Measurements from ENCODE around the gene CD101.
A peak's percentile ranks its signal among the peaks of the same experiment; 100 is the strongest.
"Not testable (repeated sequence)": the region's sequence is repeated elsewhere in the genome, so short reads cannot be mapped to it uniquely, and the experiment has no call there.

The CD101 gene

DNA sequence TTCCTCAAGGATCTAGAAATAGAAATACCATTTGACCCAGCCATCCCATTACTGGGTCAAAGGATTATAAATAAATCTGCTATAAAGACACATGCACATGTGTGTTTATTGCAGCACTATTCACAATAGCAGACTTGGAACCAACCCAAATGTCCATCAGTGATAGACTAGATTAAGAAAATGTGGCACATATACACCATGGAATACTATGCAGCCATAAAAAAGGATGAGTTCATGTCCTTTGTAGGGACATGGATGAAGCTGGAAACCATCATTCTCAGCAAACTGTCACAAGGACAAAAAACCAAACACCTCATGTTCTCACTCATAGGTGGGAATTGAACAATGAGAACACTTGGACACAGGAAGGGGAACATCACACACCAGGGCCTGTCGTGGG, 21.3 kb upstream of the CD101 start:
- not testable (repeated sequence) for H3K4me1 Mint-ChIP-seq
- peak overlapping the region; percentile 30 for H3K27ac Mint-ChIP-seq

DNA sequence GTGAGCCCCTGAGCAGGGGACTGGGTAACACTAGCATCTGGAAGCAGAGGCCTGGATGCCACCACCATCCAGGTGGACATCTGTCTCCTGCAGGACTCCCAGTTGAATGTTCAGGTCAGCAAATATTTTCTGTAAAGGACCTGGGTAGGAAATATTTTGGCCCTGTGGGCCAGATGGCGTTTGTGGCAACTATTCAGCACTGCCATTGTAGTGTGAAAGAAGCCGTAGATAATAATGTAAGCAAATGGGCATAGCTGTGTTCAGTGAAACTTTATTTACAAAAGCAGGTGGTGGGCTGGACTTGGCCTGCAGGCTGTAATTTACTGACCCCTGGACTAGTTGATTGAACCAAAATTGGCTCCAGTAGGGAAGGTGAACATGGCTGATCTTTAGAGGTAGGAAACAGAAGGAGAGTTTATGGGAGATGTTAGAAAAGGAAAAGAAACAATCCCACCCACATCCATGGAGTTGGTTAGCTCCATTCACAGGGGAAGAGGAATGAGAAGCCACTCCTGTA, 20.0 kb upstream of the CD101 start:
- Mint-ChIP-seq H3K9me3 (peaks cover 4% of the 10 kb centered on the region), H3K4me3 (no peak overlapping the region)

More for the DNA sequence above, 21.3 kb upstream of the CD101 start:
- H3K9me3 Mint-ChIP-seq, H3K4me3 Mint-ChIP-seq, H3K27me3 Mint-ChIP-seq: not testable (repeated sequence)
- peaks cover 10% of the 10 kb centered on the region for H3K36me3 Mint-ChIP-seq

DNA sequence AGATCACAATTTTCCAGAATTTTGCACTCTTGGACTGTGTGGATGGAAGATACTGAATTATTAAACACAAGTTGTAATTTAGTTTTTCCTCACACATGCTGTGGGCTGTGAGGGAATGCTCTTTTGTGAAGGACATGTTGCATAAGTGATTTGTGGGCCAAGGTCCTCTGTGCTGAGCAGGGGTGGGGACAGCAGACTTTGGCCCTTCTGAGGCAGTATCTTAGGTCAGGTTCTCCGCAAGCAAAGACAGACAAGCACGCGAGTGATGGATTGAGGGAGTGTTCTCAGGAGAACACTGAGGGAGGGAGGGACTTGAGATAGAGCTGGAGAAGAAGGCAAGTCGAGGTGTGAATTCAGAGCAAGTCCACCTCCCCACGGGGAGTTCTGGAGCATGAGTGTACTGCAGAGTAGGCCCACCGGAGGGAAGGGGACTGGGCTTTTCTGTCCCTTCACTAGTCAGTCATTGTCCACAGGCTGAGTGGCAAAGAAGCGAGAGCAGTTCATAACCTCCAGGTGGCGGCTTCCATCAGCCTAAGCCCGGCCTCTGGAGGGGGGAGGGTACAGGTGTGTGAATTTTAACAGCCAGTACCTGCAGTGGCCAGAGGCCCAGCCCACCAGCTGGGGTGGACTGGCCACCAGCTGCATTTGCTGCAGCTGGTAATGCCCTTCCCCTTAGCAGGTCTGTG, 19.1 kb upstream of the CD101 start:
- Mint-ChIP-seq H3K27me3 (no peaks in the 10 kb centered on the region), H3K4me1 (peaks cover 26% of the 10 kb centered on the region), H3K36me3 (peaks cover 5% of the 10 kb centered on the region), H3K9me3 (peaks cover 4% of the 10 kb centered on the region), H3K27ac (no peak overlapping the region), H3K4me3 (no peak overlapping the region)

More for the DNA sequence above, 20.0 kb upstream of the CD101 start:
- Mint-ChIP-seq H3K36me3 (peaks cover 5% of the 10 kb centered on the region), H3K4me1 (peaks cover 17% of the 10 kb centered on the region), H3K27ac (no peak overlapping the region), H3K27me3 (no peaks in the 10 kb centered on the region)

GRCh38 chr1:116983112-116983511, 18.4 kb upstream of the CD101 start:
- Mint-ChIP-seq H3K27ac (no peak overlapping the region), H3K4me3 (no peak overlapping the region), H3K9me3 (peaks cover 4% of the 10 kb centered on the region)

DNA sequence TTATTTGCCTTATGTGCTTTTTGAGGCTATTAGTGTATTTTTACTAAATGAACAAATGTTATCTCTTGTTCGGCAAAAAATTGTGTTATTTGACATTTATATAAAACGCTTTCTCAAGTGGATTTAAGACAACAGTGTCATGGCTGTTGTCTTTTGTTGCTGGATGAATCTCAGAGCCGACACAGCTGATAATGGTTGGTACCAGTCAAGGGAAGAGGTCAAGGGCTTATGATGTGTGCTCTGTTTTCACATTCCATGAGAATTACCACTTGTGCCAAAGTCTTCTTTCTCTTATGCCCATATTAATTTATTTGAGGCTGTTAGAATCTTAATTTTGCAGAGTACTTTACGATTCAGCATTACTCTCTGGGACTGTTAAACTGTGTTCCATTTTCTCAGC, 17.9 kb upstream of the CD101 start:
- H3K4me1 Mint-ChIP-seq = peaks cover 38% of the 10 kb centered on the region
- H3K27me3 Mint-ChIP-seq = no peaks in the 10 kb centered on the region
- peak overlapping the region; percentile 55 for H3K27ac Mint-ChIP-seq
- peaks cover 4% of the 10 kb centered on the region for H3K9me3 Mint-ChIP-seq
- no peak overlapping the region for H3K4me3 Mint-ChIP-seq
- H3K36me3 Mint-ChIP-seq = peaks cover 5% of the 10 kb centered on the region

More at GRCh38 chr1:116983112-116983511, 18.4 kb upstream of the CD101 start:
- Mint-ChIP-seq H3K36me3 (peaks cover 5% of the 10 kb centered on the region), H3K27me3 (no peaks in the 10 kb centered on the region), H3K4me1 (peaks cover 33% of the 10 kb centered on the region)

GRCh38 chr1:116984406-116985160, 17.0 kb upstream of the CD101 start:
- H3K27ac Mint-ChIP-seq = no peak overlapping the region
- H3K9me3 Mint-ChIP-seq = no peaks in the 10 kb centered on the region
- no peak overlapping the region for H3K4me3 Mint-ChIP-seq
- peaks cover 40% of the 10 kb centered on the region for H3K4me1 Mint-ChIP-seq
- peaks cover 3% of the 10 kb centered on the region for H3K36me3 Mint-ChIP-seq
- no peaks in the 10 kb centered on the region for H3K27me3 Mint-ChIP-seq

DNA sequence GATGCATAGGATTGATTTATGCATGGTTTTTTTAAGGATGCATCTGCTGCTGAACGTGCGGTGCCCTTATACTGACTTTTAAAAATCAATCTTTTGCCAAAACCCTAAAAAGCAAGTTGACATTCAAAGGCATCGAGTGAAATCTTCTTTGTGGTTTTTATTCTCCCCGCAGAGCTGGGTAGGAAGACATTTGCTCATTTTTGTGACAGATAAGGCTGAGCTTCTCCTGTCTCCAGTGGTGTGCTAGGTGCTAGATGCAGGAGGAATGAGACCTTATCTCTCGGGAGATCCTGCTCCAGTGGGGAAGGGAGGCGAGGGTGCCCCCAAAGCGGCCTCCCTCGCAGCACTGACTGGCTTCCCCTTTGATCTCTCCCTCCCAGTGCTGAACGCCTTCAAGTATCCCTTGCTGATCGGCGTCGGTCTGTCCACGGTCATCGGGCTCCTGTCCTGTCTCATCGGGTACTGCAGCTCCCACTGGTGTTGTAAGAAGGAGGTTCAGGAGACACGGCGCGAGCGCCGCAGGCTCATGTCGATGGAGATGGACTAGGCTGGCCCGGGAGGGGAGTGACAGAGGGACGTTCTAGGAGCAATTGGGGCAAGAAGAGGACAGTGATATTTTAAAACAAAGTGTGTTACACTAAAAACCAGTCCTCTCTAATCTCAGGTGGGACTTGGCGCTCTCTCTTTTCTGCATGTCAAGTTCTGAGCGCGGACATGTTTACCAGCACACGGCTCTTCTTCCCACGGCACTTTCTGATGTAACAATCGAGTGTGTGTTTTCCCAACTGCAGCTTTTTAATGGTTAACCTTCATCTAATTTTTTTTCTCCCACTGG, 14.9 kb upstream of the CD101 start:
- peak overlapping the region; percentile 80 for H3K4me3 Mint-ChIP-seq
- no peaks in the 10 kb centered on the region for H3K9me3 Mint-ChIP-seq
- H3K4me1 Mint-ChIP-seq = peaks cover 57% of the 10 kb centered on the region
- H3K27me3 Mint-ChIP-seq = no peaks in the 10 kb centered on the region
- H3K36me3 Mint-ChIP-seq = peaks cover 3% of the 10 kb centered on the region
- peak overlapping the region; percentile 99 for H3K27ac Mint-ChIP-seq

GRCh38 chr1:116987256-116987555, 14.4 kb upstream of the CD101 start:
- Mint-ChIP-seq H3K4me3 (peak overlapping the region; percentile 80), H3K4me1 (peaks cover 62% of the 10 kb centered on the region), H3K9me3 (no peaks in the 10 kb centered on the region), H3K27me3 (no peaks in the 10 kb centered on the region), H3K36me3 (peaks cover 3% of the 10 kb centered on the region), H3K27ac (peak overlapping the region; percentile 99)

- H3K36me3 Mint-ChIP-seq = peaks cover 3% of the 10 kb centered on the region
- H3K9me3 Mint-ChIP-seq = no peaks in the 10 kb centered on the region
- peak overlapping the region; percentile 99 for H3K27ac Mint-ChIP-seq
- no peaks in the 10 kb centered on the region for H3K27me3 Mint-ChIP-seq
- peaks cover 70% of the 10 kb centered on the region for H3K4me1 Mint-ChIP-seq
- no peak overlapping the region for H3K4me3 Mint-ChIP-seq
Measured at GRCh38 chr1:116988248-116988647, 13.3 kb upstream of the CD101 start.

DNA sequence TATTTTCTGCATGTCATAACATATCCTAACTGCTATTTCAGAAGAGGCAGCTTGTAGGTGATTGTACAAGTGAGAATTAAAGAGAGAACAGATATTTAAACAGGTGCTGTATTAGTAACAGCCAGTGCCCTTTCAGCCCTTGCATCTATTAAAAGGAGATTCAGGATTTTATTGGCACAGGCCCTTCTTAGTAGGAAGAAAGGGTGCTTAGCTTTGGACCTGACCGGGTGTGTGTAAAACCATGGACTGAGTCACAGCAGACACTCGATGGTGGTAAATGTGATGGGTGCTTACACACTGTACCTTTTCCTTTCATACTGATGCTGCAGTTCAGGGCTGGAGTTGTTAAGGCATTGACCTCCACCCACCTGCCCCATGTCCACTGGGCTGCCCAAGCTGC, 12.7 kb upstream of the CD101 start:
- Mint-ChIP-seq H3K4me1 (peaks cover 70% of the 10 kb centered on the region), H3K9me3 (no peaks in the 10 kb centered on the region), H3K36me3 (peaks cover 3% of the 10 kb centered on the region), H3K4me3 (no peak overlapping the region), H3K27me3 (no peaks in the 10 kb centered on the region), H3K27ac (no peak overlapping the region)

DNA sequence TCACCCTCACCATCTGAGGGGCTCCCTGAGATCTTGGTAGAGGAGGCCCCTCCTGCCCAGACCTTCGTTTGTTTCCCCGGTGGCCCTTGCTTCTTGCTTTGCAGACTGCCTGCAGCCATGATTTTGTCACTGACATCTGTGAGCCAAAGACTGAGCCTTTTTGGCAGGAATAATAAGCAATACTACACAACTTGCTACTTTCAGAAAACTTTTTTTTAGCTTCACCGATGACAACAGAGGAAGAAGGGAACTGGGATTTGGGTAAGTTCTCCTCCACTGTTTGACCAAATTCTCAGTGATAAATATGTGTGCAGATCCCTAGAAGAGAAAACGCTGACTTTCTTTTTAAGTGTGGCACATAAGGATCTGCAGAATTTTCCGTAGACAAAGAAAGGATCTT, 11.7 kb upstream of the CD101 start:
- peaks cover 61% of the 10 kb centered on the region for H3K4me1 Mint-ChIP-seq

DNA sequence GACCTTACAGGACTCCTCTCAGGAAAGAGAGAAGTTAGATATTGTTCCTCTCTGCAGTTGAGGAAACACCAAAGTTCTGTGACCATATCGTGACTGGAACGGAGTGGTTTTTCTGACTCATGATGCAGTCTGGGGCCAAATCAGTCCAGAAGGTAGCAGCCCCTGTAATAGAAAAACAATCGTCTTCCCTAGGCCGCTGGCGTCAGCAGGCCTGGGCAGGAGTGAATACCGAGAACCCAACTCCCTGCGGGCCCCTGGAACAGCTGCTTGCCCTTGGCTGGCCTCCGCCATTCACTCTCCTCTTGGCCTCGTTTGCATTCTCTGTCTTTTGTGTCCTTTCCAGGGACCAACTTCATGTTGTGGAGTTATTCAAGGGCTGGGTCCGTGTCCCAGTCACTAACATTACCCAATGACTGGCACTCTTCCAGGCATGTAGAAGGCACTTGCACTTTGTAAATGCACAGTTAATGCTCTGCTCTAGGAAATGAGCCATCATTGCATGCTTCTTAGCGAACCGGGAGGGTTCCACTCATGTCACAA, 10.9 kb upstream of the CD101 start:
- Mint-ChIP-seq H3K9me3 (no peaks in the 10 kb centered on the region), H3K27me3 (no peaks in the 10 kb centered on the region), H3K36me3 (no peaks in the 10 kb centered on the region), H3K4me1 (peaks cover 61% of the 10 kb centered on the region), H3K27ac (no peak overlapping the region), H3K4me3 (no peak overlapping the region)

More for the DNA sequence above, 11.7 kb upstream of the CD101 start:
- Mint-ChIP-seq H3K36me3 (no peaks in the 10 kb centered on the region), H3K27ac (peak overlapping the region; percentile 41), H3K9me3 (no peaks in the 10 kb centered on the region), H3K4me3 (no peak overlapping the region), H3K27me3 (no peaks in the 10 kb centered on the region)

GRCh38 chr1:116991171-116991845, 10.3 kb upstream of the CD101 start:
- no peak overlapping the region for H3K27ac Mint-ChIP-seq
- H3K36me3 Mint-ChIP-seq = no peaks in the 10 kb centered on the region
- no peaks in the 10 kb centered on the region for H3K27me3 Mint-ChIP-seq
- peaks cover 56% of the 10 kb centered on the region for H3K4me1 Mint-ChIP-seq
- peak overlapping the region; percentile 28 for H3K4me3 Mint-ChIP-seq
- no peaks in the 10 kb centered on the region for H3K9me3 Mint-ChIP-seq

DNA sequence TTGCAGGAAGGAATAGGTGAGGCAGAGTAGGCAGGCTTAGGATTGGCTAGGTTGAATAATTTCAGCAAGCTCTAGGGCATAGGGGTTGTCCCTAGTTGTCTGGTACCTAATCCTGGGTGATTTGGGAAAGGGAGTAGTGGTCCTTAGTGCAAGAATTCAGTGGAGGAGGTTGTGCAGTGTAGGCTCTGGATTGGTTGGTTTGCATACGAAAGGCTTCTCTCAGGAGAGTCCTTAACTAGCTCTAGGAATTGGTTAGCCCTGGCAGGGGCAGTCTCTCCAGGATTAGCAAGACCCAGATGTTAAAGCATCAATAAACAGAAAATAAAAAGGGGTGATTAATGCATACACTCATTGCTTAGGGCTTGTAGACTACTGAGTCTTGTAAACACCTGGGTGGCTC, 9.6 kb upstream of the CD101 start:
- H3K9me3 Mint-ChIP-seq = no peaks in the 10 kb centered on the region
- H3K27ac Mint-ChIP-seq = no peak overlapping the region
- no peaks in the 10 kb centered on the region for H3K27me3 Mint-ChIP-seq
- no peaks in the 10 kb centered on the region for H3K36me3 Mint-ChIP-seq
- H3K4me1 Mint-ChIP-seq = peaks cover 50% of the 10 kb centered on the region
- peak overlapping the region; percentile 28 for H3K4me3 Mint-ChIP-seq

GRCh38 chr1:116993286-116993685, 8.3 kb upstream of the CD101 start:
- Mint-ChIP-seq H3K27ac (no peak overlapping the region), H3K4me3 (no peak overlapping the region), H3K9me3 (no peaks in the 10 kb centered on the region), H3K4me1 (peaks cover 36% of the 10 kb centered on the region), H3K36me3 (no peaks in the 10 kb centered on the region), H3K27me3 (no peaks in the 10 kb centered on the region)

All from activated naive CD4-positive, alpha-beta T cell treated with anti-CD3 and anti-CD28 coated beads, Interleukin-2, amount 50 U/mL, for 24 hours (primary cell).